Progenitor cell of endocrine pancreas (in vitro differentiated cells): ENCODE data around the gene LTBP1. TPM values are rescaled to one million over a fixed set of nuclear protein-coding genes. Genes with fewer than 3 reads are reported as not detected.
"Not testable (repeated sequence)": the region's sequence is repeated elsewhere in the genome, so short reads cannot be mapped to it uniquely, and the experiment has no call there.

Experiments
- DNase-seq: peaks from one replicate; pipeline ENCODE4 v3.0.0; 2021; ENCODE audit warnings: low spot score; ENCODE audit not compliant: unreplicated experiment
- H3K27ac Mint-ChIP-seq: 2 replicates; pipeline ENCODE4 v1.8.0; 2021; ENCODE audit warnings: mild to moderate bottlenecking, moderate library complexity, mixed read lengths
- H3K27me3 Mint-ChIP-seq: 2 replicates; pipeline ENCODE4 v1.8.0; 2021; ENCODE audit warnings: mixed read lengths
- H3K36me3 Mint-ChIP-seq: 2 replicates; pipeline ENCODE4 v1.8.0; 2022; ENCODE audit warnings: mixed read lengths; ENCODE audit not compliant: insufficient read depth
- H3K4me1 Mint-ChIP-seq: 2 replicates; pipeline ENCODE4 v1.8.0; 2021; ENCODE audit warnings: low read depth, mixed read lengths
- H3K4me3 Mint-ChIP-seq: 2 replicates; pipeline ENCODE4 v1.8.0; 2021; ENCODE audit warnings: low read depth, mild to moderate bottlenecking, moderate library complexity, mixed read lengths
- H3K9me3 Mint-ChIP-seq: 2 replicates; pipeline ENCODE4 v1.8.0; 2021; ENCODE audit warnings: low read depth, mixed read lengths
- total RNA-seq: library from RNA; stranded (reverse); gene quantifications from 2 replicates; pipeline ENCODE4 v1.2.1, GENCODE V29; 2021
- TF ChIP-seq, protein P1 (sequence below): fragments of 200-600 bp; sonication (generic); IDR thresholded peaks from one replicate; pipeline ENCODE4 v1.5.0; 2021; ENCODE audit warnings: antibody characterized with exemption, mild to moderate bottlenecking; ENCODE audit not compliant: unreplicated experiment

The LTBP1 gene
- total RNA-seq, 1 donor from 2014 or later: 63.0 TPM

DNA sequence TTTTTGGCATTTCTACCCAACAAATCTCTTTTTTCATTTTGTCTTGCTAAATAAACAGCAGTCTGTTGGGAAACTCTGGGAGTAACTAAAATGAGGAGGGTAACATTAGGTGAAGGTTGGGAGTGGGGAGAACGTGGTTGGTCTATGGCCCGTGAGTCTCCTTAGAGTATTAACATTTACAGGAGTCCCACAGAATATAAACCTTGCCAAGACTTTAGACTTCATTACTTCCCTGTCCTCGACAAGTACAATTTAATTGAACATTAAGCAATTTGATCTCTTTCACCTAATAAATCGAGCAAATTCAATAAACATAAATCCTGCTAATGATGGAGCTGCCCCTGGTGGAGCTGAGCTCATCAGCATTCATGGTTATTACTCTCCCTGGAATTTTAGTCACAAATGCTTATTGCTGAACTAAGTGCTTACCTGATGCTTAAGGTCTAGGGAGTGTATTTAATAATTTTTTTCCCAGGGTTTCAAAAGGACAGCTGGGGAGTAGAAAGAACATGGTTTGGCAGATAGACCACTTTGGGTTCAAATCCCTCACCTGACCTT is 434.6 kb downstream of the LTBP1 start:
- Mint-ChIP-seq H3K4me3 (no peak overlapping the region), H3K27ac (no peak overlapping the region), H3K9me3 (no peaks in the 10 kb centered on the region), H3K27me3 (no peaks in the 10 kb centered on the region), H3K36me3 (no peaks in the 10 kb centered on the region), H3K4me1 (peaks cover 4% of the 10 kb centered on the region)
- no peak for DNase-seq
- TF ChIP-seq, protein P1, sequence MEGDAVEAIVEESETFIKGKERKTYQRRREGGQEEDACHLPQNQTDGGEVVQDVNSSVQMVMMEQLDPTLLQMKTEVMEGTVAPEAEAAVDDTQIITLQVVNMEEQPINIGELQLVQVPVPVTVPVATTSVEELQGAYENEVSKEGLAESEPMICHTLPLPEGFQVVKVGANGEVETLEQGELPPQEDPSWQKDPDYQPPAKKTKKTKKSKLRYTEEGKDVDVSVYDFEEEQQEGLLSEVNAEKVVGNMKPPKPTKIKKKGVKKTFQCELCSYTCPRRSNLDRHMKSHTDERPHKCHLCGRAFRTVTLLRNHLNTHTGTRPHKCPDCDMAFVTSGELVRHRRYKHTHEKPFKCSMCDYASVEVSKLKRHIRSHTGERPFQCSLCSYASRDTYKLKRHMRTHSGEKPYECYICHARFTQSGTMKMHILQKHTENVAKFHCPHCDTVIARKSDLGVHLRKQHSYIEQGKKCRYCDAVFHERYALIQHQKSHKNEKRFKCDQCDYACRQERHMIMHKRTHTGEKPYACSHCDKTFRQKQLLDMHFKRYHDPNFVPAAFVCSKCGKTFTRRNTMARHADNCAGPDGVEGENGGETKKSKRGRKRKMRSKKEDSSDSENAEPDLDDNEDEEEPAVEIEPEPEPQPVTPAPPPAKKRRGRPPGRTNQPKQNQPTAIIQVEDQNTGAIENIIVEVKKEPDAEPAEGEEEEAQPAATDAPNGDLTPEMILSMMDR: no peak

GRCh38 chr2:33383855-33384598 is 437.3 kb downstream of the LTBP1 start:
- no peaks in the 10 kb centered on the region for H3K9me3 Mint-ChIP-seq
- no peaks in the 10 kb centered on the region for H3K27me3 Mint-ChIP-seq
- H3K27ac Mint-ChIP-seq: no peak overlapping the region
- no peak overlapping the region for H3K4me3 Mint-ChIP-seq
- no peaks in the 10 kb centered on the region for H3K4me1 Mint-ChIP-seq
- H3K36me3 Mint-ChIP-seq: no peaks in the 10 kb centered on the region
- DNase-seq: no peak
- TF ChIP-seq, protein P1: no peak

GRCh38 chr2:33384599-33384961 is 437.8 kb downstream of the LTBP1 start:
- H3K4me1 Mint-ChIP-seq: peaks cover 2% of the 10 kb centered on the region
- no peaks in the 10 kb centered on the region for H3K9me3 Mint-ChIP-seq
- DNase-seq: no peak
- H3K36me3 Mint-ChIP-seq: peaks cover 2% of the 10 kb centered on the region
- TF ChIP-seq, protein P1: no peak
- H3K27ac Mint-ChIP-seq: no peak overlapping the region
- no peaks in the 10 kb centered on the region for H3K27me3 Mint-ChIP-seq
- H3K4me3 Mint-ChIP-seq: no peak overlapping the region

- TF ChIP-seq, protein P1: no peak
- Mint-ChIP-seq H3K4me3 (no peak overlapping the region), H3K4me1 (peaks cover 7% of the 10 kb centered on the region), H3K9me3 (peaks cover 3% of the 10 kb centered on the region), H3K27me3 (no peaks in the 10 kb centered on the region), H3K36me3 (peaks cover 8% of the 10 kb centered on the region), H3K27ac (peak overlapping the region; percentile 52)
- DNase-seq: no peak
Observed at GRCh38 chr2:33388996-33389395, 442.2 kb downstream of the LTBP1 start.

- not testable (repeated sequence) for H3K27me3 Mint-ChIP-seq, H3K36me3 Mint-ChIP-seq, DNase-seq, H3K4me1 Mint-ChIP-seq, H3K27ac Mint-ChIP-seq, H3K9me3 Mint-ChIP-seq, H3K4me3 Mint-ChIP-seq
Observed at GRCh38 chr2:33389695-33390094, 442.9 kb downstream of the LTBP1 start.
